WTC11 (cell line): Measurements from ENCODE around the gene ATG7.

ENCODE experiments used
- ATF2 ChIP-seq: sonication (generic); formaldehyde crosslinking; IDR thresholded peaks from 2 replicates; pipeline ENCODE4 v1.8.1; 2022; ENCODE audit warnings: low read depth, missing genetic modification reagents, borderline replicate concordance
- CBFB ChIP-seq: sonication (generic); formaldehyde crosslinking; IDR thresholded peaks from 2 replicates; pipeline ENCODE4 v1.8.1; 2022; ENCODE audit warnings: mild to moderate bottlenecking, low read depth, missing genetic modification reagents
- CTCF ChIP-seq: fragments of 200-600 bp; IDR thresholded peaks from 2 replicates; pipeline ENCODE4 v1.8.0; 2022; ENCODE audit warnings: antibody characterized with exemption
- ELF4 ChIP-seq: sonication (generic); formaldehyde crosslinking; IDR thresholded peaks from 2 replicates; pipeline ENCODE4 v1.8.1; 2022; ENCODE audit warnings: low read depth, mild to moderate bottlenecking, moderate library complexity, missing genetic modification reagents
- ETV6 ChIP-seq: sonication (generic); formaldehyde crosslinking; IDR thresholded peaks from 2 replicates; pipeline ENCODE4 v1.8.1; 2022; ENCODE audit warnings: mild to moderate bottlenecking, missing genetic modification reagents
- HMGXB4 ChIP-seq: sonication (generic); formaldehyde crosslinking; IDR thresholded peaks from 2 replicates; pipeline ENCODE4 v1.8.1; 2023; ENCODE audit warnings: mild to moderate bottlenecking, moderate library complexity, missing genetic modification reagents
- NR2C2 ChIP-seq: sonication (generic); formaldehyde crosslinking; IDR thresholded peaks from 2 replicates; pipeline ENCODE4 v1.8.0; 2022; ENCODE audit warnings: mild to moderate bottlenecking, missing genetic modification reagents
- PRDM15 ChIP-seq: sonication (generic); formaldehyde crosslinking; IDR thresholded peaks from 2 replicates; pipeline ENCODE4 v1.8.0; 2022; ENCODE audit warnings: missing genetic modification reagents
- SP1 ChIP-seq: sonication (generic); formaldehyde crosslinking; conservative IDR thresholded peaks from 2 replicates; pipeline ENCODE4 v1.8.1; 2022; ENCODE audit warnings: missing genetic modification reagents
- TCF7 ChIP-seq: sonication (generic); formaldehyde crosslinking; IDR thresholded peaks from 2 replicates; pipeline ENCODE4 v1.8.0; 2022; ENCODE audit warnings: mild to moderate bottlenecking, low read depth, missing genetic modification reagents, moderate library complexity
- TP53 ChIP-seq: sonication (generic); formaldehyde crosslinking; IDR thresholded peaks from 2 replicates; pipeline ENCODE4 v1.8.1; 2023; ENCODE audit warnings: mild to moderate bottlenecking, missing genetic modification reagents
- USF2 ChIP-seq: sonication (generic); formaldehyde crosslinking; IDR thresholded peaks from 2 replicates; pipeline ENCODE4 v1.8.1; 2023; ENCODE audit warnings: mild to moderate bottlenecking, missing genetic modification reagents, moderate library complexity
- ZNF138 ChIP-seq: sonication (generic); formaldehyde crosslinking; conservative IDR thresholded peaks from 2 replicates; pipeline ENCODE4 v1.8.1; 2022; ENCODE audit warnings: mild to moderate bottlenecking, moderate library complexity, missing genetic modification reagents
- ZNF671 ChIP-seq: fragments of 250-450 bp; sonication (Bioruptor Pico); IDR thresholded peaks from 2 replicates; pipeline ENCODE4 v1.8.0; 2021; ENCODE audit warnings: mild to moderate bottlenecking

GRCh38 chr3:11457135-11457534, 184.9 kb downstream of the ATG7 start:
- TF ChIP-seq ELF4 (CRISPR knock-in tag) (no peak), CTCF (no peak), USF2 (CRISPR knock-in tag) (no peak), SP1 (CRISPR knock-in tag) (no peak), TP53 (CRISPR knock-in tag) (no peak), ZNF671 (CRISPR knock-in tag) (no peak), NR2C2 (CRISPR knock-in tag) (no peak), CBFB (CRISPR knock-in tag) (no peak), ETV6 (CRISPR knock-in tag) (no peak), HMGXB4 (CRISPR knock-in tag) (no peak), TCF7 (no peak), ZNF138 (CRISPR knock-in tag) (no peak), ATF2 (CRISPR knock-in tag) (no peak), PRDM15 (CRISPR knock-in tag) (no peak)
